Transverse colon (tissue), 4 donors: ENCODE measurements around the gene NOP53. TPM values are rescaled to one million over a fixed set of nuclear protein-coding genes. Genes with fewer than 3 reads are reported as not detected.

Source experiments
- DNase-seq: peaks from one replicate; pipeline ENCODE4 v3.0.0-alpha.2; 2019
- H3K27ac ChIP-seq, 4 donors: fragments of 200-600 bp; sonication (generic); 2 replicates each; pipeline ENCODE4 v1.5.1; 2016 to 2018; ENCODE audit warnings: inconsistent platforms in 4 of 4
- H3K27me3 ChIP-seq: fragments of 200-600 bp; sonication (generic); 2 replicates; pipeline ENCODE4 v1.5.1; 2017; ENCODE audit warnings: inconsistent platforms
- H3K36me3 ChIP-seq, 4 donors: fragments of 200-600 bp; sonication (generic); 2 replicates each; pipeline ENCODE4 v1.5.1; 2017 to 2019; ENCODE audit warnings: inconsistent platforms in 4 of 4
- H3K4me1 ChIP-seq, 4 donors: fragments of 200-600 bp; sonication (generic); 2 replicates each; pipeline ENCODE4 v1.5.1; 2017 to 2020; ENCODE audit warnings: inconsistent platforms in 4 of 4
- H3K4me3 ChIP-seq, 4 donors: fragments of 200-600 bp; sonication (generic); 1 replicate in 1 of 4; 2 replicates in 3 of 4; pipeline versions ENCODE4 v1.5.1 to v1.6.1; 2017 to 2019; ENCODE audit warnings: inconsistent platforms in 4 of 4
- H3K9me3 ChIP-seq, 2 donors: fragments of 200-600 bp; sonication (generic); 2 replicates each; pipeline ENCODE4 v1.5.1; 2017 to 2019; ENCODE audit warnings: inconsistent platforms in 2 of 2
- CTCF ChIP-seq, 5 experiments: fragments of 200-600 bp in 3 of 5; fragments of 450-650 bp in 2 of 5; sonication (generic) in 3 of 5; IDR thresholded peaks; 1 replicate in 2 of 5; 2 replicates in 3 of 5; pipeline ENCODE4 v1.5.1; 2016 to 2017; ENCODE audit warnings: antibody characterized with exemption in 5 of 5, inconsistent platforms in 3 of 5, mild to moderate bottlenecking in 2 of 5, moderate library complexity in 1 of 5
- EP300 ChIP-seq: sonication (generic); formaldehyde crosslinking; IDR thresholded peaks from one replicate; pipeline ENCODE4 v1.6.1; 2017; ENCODE audit warnings: antibody characterized with exemption, low read depth
- POLR2A ChIP-seq: fragments of 450-650 bp; IDR thresholded peaks from one replicate; pipeline ENCODE4 v1.6.1; 2016; ENCODE audit warnings: antibody characterized with exemption, mild to moderate bottlenecking, moderate library complexity
- POLR2AphosphoS5 ChIP-seq, 3 donors: sonication (generic); formaldehyde crosslinking; IDR thresholded peaks; one replicate each; pipeline ENCODE4 v1.6.1; 2016; ENCODE audit warnings: antibody characterized with exemption in 3 of 3
- WGBS, 2 donors: methylation state at CpG; one replicate each; pipeline ENCODE4 v1.1.5; 2018; ENCODE audit warnings: low coverage in 1 of 2; 5-methylcytosine and 5-hydroxymethylcytosine counted together
- in situ Hi-C, 4 donors: fragments of 200-750 bp; cut with MboI; loops; one replicate each; pipeline versions ENCODE4 v1.15.0 to v1.15.1; 2017; ENCODE audit warnings: low sequenced_read_pairs in 3 of 4, low pct_ligation_motif_present in 1 of 4, low pct_unique_long_range_greater_than_20kb in 1 of 4
- intact Hi-C: fragments of 100-400 bp; cut with DNase I; formaldehyde crosslinking; loops from one replicate; pipeline ENCODE4 v1.15.1; 2023; ENCODE audit warnings: low total_unique reads
- small RNA-seq, 4 donors: library from RNA; depleted of rRNA; stranded (forward); fragments of <200 nt; gene quantifications; one replicate each; pipeline ENCODE3, GENCODE V24; 2016
- total RNA-seq, 4 donors: library from RNA; depleted of rRNA; stranded (reverse); fragments of >200 nt; gene quantifications; one replicate each; pipeline ENCODE4 v1.1.0, GENCODE V29; 2016

Gene NOP53
- total RNA-seq, 4 donors from 2014 or later, result 239 to 490 (median 364) TPM

- 78 to 81% methylated on average over 6 of the region's 6 CpGs for WGBS, 2 donors
- in situ Hi-C loops, result no loop called here
- intact Hi-C loops, result loop anchor here (5.0 kb wide), 1 partner anchor 1669 kb away; no protein-coding TSS in a partner anchor
Measured at GRCh38 chr19:47806435-47806834, 61.1 kb downstream of the NOP53 start.

More at GRCh38 chr19:47806435-47806834, 61.1 kb downstream of the NOP53 start:
- no peaks in the 10 kb centered on the region for H3K9me3 ChIP-seq
- H3K36me3 ChIP-seq, result no peaks in the 10 kb centered on the region
- no peak overlapping the region for H3K4me3 ChIP-seq
- no peak overlapping the region for H3K27ac ChIP-seq
- no peaks in the 10 kb centered on the region for H3K27me3 ChIP-seq
- no peak for TF ChIP-seq EP300
- TF ChIP-seq POLR2A, result no peak
- no peak for TF ChIP-seq POLR2AphosphoS5 (IDR thresholded peaks at IDR 0.05)
- no peak for TF ChIP-seq CTCF (IDR thresholded peaks at IDR 0.05)
- no peak for DNase-seq
- H3K4me1 ChIP-seq, result no peaks in the 10 kb centered on the region

Small RNA genes within 50 kb of the gene (small RNA-seq; reads per million reads assigned to genes)
- gene AC008745.1, result 0 reads per million in 4 donors
- gene SNORD23, result 0 reads per million in 4 donors

Other genes starting within 250 kb of the NOP53 start
- gene NAPA, start 230.5 kb upstream of the NOP53 start, total RNA-seq, result 100 to 1,000 TPM in 3 of 4 donors, 10 to 100 TPM in 1; 94.8 to 138 (median 114) TPM
- under 1 TPM in 1 of 4 donors, not detected in 3; 0.16 TPM for gene ZNF541, start 172.4 kb upstream of the NOP53 start, total RNA-seq
- 10 to 100 TPM; 11.6 to 30.3 (median 13.2) TPM for gene BICRA, start 136.4 kb upstream of the NOP53 start, total RNA-seq
- gene EHD2, start 32.1 kb upstream of the NOP53 start, total RNA-seq, result 10 to 100 TPM; 15.2 to 93.1 (median 25.3) TPM
- 100 to 1,000 TPM; 474 to 751 (median 653) TPM for gene SELENOW, start 33.2 kb downstream of the NOP53 start, total RNA-seq
- gene TPRX1, start 59.0 kb downstream of the NOP53 start, total RNA-seq, result not detected
- gene CRX, start 76.4 kb downstream of the NOP53 start, total RNA-seq, result not detected
- gene TPRX2, start 113.7 kb downstream of the NOP53 start, total RNA-seq, result not detected
- under 1 TPM in 2 of 4 donors, not detected in 2; 0.32 to 0.96 TPM for gene SULT2A1, start 140.8 kb downstream of the NOP53 start, total RNA-seq
- gene BSPH1, start 246.6 kb downstream of the NOP53 start, total RNA-seq, result not detected
- not detected for gene ELSPBP1, start 249.1 kb downstream of the NOP53 start, total RNA-seq